DOHH2 (cell line): Measurements from ENCODE around the gene HIGD2A.

Experiments
- H3F3A ChIP-seq: fragments of 200-600 bp; sonication (generic), shearing (Covaris generic); 2 replicates; pipeline ENCODE4 v1.6.0; 2016; ENCODE audit warnings: antibody characterized with exemption, mild to moderate bottlenecking; ENCODE audit not compliant: control insufficient read depth, insufficient read depth
- H3K27ac ChIP-seq: fragments of 200-600 bp; sonication (generic); 2 replicates; pipeline ENCODE4 v1.5.1; 2014; ENCODE audit warnings: low read depth, mild to moderate bottlenecking, low read length, moderate library complexity
- H3K27me3 ChIP-seq: fragments of 200-600 bp; sonication (generic); 2 replicates; pipeline ENCODE4 v1.6.1; 2014; ENCODE audit warnings: mild to moderate bottlenecking, low read length, mixed read lengths; ENCODE audit not compliant: control insufficient read depth
- H3K36me3 ChIP-seq: fragments of 200-600 bp; sonication (generic); 2 replicates; pipeline ENCODE4 v1.6.1; 2014; ENCODE audit warnings: mild to moderate bottlenecking, low read length, moderate library complexity, mixed read lengths; ENCODE audit not compliant: control insufficient read depth
- H3K4me1 ChIP-seq: fragments of 200-600 bp; sonication (generic); 2 replicates; pipeline ENCODE4 v1.6.1; 2014; ENCODE audit warnings: mild to moderate bottlenecking, low read length, mixed read lengths; ENCODE audit not compliant: control insufficient read depth
- H3K4me2 ChIP-seq: fragments of 200-600 bp; sonication (generic); 2 replicates; pipeline ENCODE4 v1.6.0; 2014; ENCODE audit warnings: mild to moderate bottlenecking, low read length, moderate library complexity
- H3K4me3 ChIP-seq: fragments of 200-600 bp; sonication (generic); 2 replicates; pipeline ENCODE4 v1.5.1; 2014; ENCODE audit warnings: mild to moderate bottlenecking, low read length, mixed read lengths
- H3K79me2 ChIP-seq: fragments of 200-600 bp; sonication (generic); 2 replicates; pipeline ENCODE4 v1.6.1; 2014; ENCODE audit warnings: mild to moderate bottlenecking, low read length, mixed read lengths; ENCODE audit not compliant: control insufficient read depth
- H3K9me2 ChIP-seq: fragments of 200-600 bp; sonication (generic); replicated peaks from 2 replicates; pipeline ENCODE4 v1.6.1; 2014; ENCODE audit warnings: mild to moderate bottlenecking, low read length, mixed read lengths; ENCODE audit not compliant: control insufficient read depth
- H3K9me3 ChIP-seq: fragments of 200-600 bp; sonication (generic); 2 replicates; pipeline ENCODE4 v1.6.1; 2014; ENCODE audit warnings: antibody characterized with exemption, low read length, mixed read lengths; ENCODE audit not compliant: control insufficient read depth, insufficient read depth
- H4K20me1 ChIP-seq: fragments of 200-600 bp; sonication (generic); 2 replicates; pipeline ENCODE4 v1.6.0; 2014; ENCODE audit warnings: low read depth, mild to moderate bottlenecking, antibody characterized with exemption, low read length, moderate library complexity; ENCODE audit not compliant: control insufficient read depth, insufficient read depth
- EZH2phosphoT487 ChIP-seq: fragments of 200-600 bp; sonication (generic); IDR thresholded peaks from 2 replicates; pipeline ENCODE4 v1.6.1; 2017; ENCODE audit warnings: borderline replicate concordance, mild to moderate bottlenecking, antibody characterized with exemption, low read length, moderate library complexity, mixed read lengths
- TF ChIP-seq, protein P1 (sequence below): fragments of 200-600 bp; sonication (generic); IDR thresholded peaks from one replicate; pipeline ENCODE4 v1.5.1; 2014; ENCODE audit warnings: antibody characterized with exemption, mild to moderate bottlenecking, low read depth, low read length; ENCODE audit not compliant: poor library complexity, severe bottlenecking

The HIGD2A gene

GRCh38 chr5:176384366-176384930 is 4.1 kb upstream of the HIGD2A start:
- no peaks in the 10 kb centered on the region for H3K27me3 ChIP-seq
- no peak overlapping the region for H3K4me2 ChIP-seq
- H3K9me3 ChIP-seq, result no peaks in the 10 kb centered on the region
- peaks cover 18% of the 10 kb centered on the region; the same call in 1 of the 2 replicates for H4K20me1 ChIP-seq
- no peaks in the 10 kb centered on the region for H3K9me2 ChIP-seq
- peaks cover 46% of the 10 kb centered on the region for H3K79me2 ChIP-seq
- H3K27ac ChIP-seq, result no peak overlapping the region
- TF ChIP-seq EZH2phosphoT487, result no peak
- TF ChIP-seq, protein P1, sequence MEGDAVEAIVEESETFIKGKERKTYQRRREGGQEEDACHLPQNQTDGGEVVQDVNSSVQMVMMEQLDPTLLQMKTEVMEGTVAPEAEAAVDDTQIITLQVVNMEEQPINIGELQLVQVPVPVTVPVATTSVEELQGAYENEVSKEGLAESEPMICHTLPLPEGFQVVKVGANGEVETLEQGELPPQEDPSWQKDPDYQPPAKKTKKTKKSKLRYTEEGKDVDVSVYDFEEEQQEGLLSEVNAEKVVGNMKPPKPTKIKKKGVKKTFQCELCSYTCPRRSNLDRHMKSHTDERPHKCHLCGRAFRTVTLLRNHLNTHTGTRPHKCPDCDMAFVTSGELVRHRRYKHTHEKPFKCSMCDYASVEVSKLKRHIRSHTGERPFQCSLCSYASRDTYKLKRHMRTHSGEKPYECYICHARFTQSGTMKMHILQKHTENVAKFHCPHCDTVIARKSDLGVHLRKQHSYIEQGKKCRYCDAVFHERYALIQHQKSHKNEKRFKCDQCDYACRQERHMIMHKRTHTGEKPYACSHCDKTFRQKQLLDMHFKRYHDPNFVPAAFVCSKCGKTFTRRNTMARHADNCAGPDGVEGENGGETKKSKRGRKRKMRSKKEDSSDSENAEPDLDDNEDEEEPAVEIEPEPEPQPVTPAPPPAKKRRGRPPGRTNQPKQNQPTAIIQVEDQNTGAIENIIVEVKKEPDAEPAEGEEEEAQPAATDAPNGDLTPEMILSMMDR, result no peak
- no peak overlapping the region for H3K4me3 ChIP-seq
- H3K36me3 ChIP-seq, result peaks cover 89% of the 10 kb centered on the region
- H3F3A ChIP-seq, result peaks cover 18% of the 10 kb centered on the region; the same call in 1 of the 2 replicates
- H3K4me1 ChIP-seq, result peaks cover 13% of the 10 kb centered on the region

- Histone ChIP-seq H3K79me2 (peaks cover 51% of the 10 kb centered on the region), H3K9me2 (no peaks in the 10 kb centered on the region), H3K27me3 (no peaks in the 10 kb centered on the region), H3K4me3 (no peak overlapping the region), H3K27ac (no peak overlapping the region), H4K20me1 (peaks cover 18% of the 10 kb centered on the region; the same call in 1 of the 2 replicates), H3K4me1 (peaks cover 17% of the 10 kb centered on the region), H3K4me2 (no peak overlapping the region), H3F3A (peaks cover 15% of the 10 kb centered on the region; the same call in 1 of the 2 replicates), H3K36me3 (peaks cover 84% of the 10 kb centered on the region), H3K9me3 (no peaks in the 10 kb centered on the region)
- no peak for TF ChIP-seq EZH2phosphoT487
- TF ChIP-seq, protein P1, result no peak
Measured at GRCh38 chr5:176384991-176385390, 3.6 kb upstream of the HIGD2A start.

DNA sequence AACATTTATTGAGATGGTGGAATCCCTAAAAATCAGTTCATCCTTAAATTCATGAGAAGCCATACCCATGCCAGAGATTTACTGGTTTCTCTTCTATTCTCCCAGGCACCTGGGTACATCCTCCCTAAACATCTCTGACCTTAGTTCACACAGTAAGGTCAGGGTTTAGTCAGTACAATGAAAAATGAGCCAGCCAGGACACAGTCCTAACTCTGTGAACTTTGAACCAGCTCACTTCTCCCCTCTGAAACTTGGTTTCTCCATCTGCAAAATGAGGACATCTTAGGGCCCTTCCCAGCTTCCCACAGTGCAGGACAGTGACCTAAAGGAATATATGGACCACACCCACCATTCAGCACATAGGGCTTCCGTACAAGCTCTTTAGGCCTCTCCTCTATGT is 2.1 kb upstream of the HIGD2A start:
- H3K27me3 ChIP-seq, result no peaks in the 10 kb centered on the region
- H3K36me3 ChIP-seq, result peaks cover 85% of the 10 kb centered on the region
- peak overlapping the region; percentile 97 for H3K4me3 ChIP-seq
- H4K20me1 ChIP-seq, result peaks cover 18% of the 10 kb centered on the region; the same call in 1 of the 2 replicates
- peak overlapping the region; percentile 91 for H3K4me2 ChIP-seq
- TF ChIP-seq, protein P1, result no peak
- TF ChIP-seq EZH2phosphoT487, result no peak
- H3K79me2 ChIP-seq, result peaks cover 65% of the 10 kb centered on the region
- peaks cover 20% of the 10 kb centered on the region for H3K4me1 ChIP-seq
- H3F3A ChIP-seq, result peaks cover 6% of the 10 kb centered on the region; the same call in 1 of the 2 replicates
- no peaks in the 10 kb centered on the region for H3K9me2 ChIP-seq
- H3K9me3 ChIP-seq, result no peaks in the 10 kb centered on the region
- H3K27ac ChIP-seq, result no peak overlapping the region
